Loucy (cell line): ENCODE data around the gene RPS6KA2.

Source experiments
- EZH2phosphoT487 ChIP-seq: fragments of 200-600 bp; IDR thresholded peaks from 2 replicates; pipeline ENCODE4 v1.6.1; 2018; ENCODE audit warnings: antibody characterized with exemption, mild to moderate bottlenecking, moderate library complexity, borderline replicate concordance
- TF ChIP-seq, protein P1 (sequence below): fragments of 200-600 bp; sonication (generic); conservative IDR thresholded peaks from 2 replicates; pipeline ENCODE4 v1.5.1; 2014; ENCODE audit warnings: mild to moderate bottlenecking, antibody characterized with exemption, low read length

DNA sequence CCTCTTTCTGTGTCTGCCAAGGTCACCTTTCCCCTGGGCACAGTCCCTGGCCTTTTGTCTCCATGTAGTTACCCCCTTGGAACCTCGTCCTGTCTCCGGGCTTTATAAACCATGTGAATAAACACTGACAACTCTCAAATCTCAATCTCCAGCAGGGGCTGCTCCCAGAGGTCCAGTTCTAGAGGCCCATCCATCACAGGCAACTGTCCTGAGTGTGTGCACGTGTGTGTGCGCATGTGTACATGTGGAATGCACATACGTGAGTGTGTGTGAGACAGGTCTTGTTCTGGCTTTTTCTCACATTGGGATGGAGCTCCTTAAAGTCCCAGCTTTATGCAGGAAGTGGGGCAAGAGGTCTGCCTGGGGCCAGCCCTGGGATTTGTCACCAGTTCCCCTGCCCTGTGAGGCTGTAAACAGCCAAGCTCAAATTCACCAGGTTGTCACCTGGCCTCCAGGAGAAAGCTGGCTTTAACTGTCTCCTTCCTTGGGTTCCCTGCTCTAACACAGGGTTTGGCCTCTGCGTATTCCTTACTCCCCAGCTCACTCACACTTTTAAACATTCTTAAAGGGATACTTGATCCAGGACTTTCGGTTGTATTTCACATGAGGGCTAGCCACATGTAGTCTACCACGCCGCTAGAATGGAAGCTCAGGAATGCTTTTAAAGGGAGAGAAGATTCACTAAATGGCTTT lies 83.3 kb downstream of the RPS6KA2 start:
- TF ChIP-seq, protein P1, sequence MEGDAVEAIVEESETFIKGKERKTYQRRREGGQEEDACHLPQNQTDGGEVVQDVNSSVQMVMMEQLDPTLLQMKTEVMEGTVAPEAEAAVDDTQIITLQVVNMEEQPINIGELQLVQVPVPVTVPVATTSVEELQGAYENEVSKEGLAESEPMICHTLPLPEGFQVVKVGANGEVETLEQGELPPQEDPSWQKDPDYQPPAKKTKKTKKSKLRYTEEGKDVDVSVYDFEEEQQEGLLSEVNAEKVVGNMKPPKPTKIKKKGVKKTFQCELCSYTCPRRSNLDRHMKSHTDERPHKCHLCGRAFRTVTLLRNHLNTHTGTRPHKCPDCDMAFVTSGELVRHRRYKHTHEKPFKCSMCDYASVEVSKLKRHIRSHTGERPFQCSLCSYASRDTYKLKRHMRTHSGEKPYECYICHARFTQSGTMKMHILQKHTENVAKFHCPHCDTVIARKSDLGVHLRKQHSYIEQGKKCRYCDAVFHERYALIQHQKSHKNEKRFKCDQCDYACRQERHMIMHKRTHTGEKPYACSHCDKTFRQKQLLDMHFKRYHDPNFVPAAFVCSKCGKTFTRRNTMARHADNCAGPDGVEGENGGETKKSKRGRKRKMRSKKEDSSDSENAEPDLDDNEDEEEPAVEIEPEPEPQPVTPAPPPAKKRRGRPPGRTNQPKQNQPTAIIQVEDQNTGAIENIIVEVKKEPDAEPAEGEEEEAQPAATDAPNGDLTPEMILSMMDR, result no peak
- TF ChIP-seq EZH2phosphoT487, result no peak
